Stimulated activated CD4-positive, alpha-beta T cell treated with anti-CD3 and anti-CD28 coated beads, Interleukin-1b, Interleukin-23, amount 100 ng/mL, for 1 hour (primary cell): ENCODE results near the gene SEC24B.
"Not testable (repeated sequence)": the region's sequence is repeated elsewhere in the genome, so short reads cannot be mapped to it uniquely, and the experiment has no call there.

Experiments
- DNase-seq, 2 donors: peaks; one replicate each; pipeline ENCODE4 v3.0.0-alpha.2; 2020; ENCODE audit warnings: low read depth in 2 of 2

The SEC24B gene

DNA sequence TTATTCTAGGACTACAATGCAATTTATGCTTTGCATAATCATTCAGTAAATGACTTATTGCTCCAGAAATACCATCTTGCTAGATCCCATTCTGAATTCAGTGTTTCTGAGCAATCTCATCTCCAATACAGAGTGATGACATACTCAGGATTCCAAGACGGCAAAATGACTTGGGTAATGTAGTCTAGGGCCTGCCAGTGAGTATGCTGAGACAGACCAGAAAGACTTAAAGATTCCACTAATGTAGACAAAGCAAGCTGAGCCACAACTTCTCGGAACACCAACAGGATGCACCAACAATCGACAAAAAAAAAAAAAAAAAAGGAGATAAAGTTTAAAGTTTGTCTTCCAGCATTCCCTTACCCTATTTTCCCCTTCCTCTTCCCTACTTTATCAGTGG lies 919 bp upstream of the SEC24B start:
- no peak for DNase-seq

DNA sequence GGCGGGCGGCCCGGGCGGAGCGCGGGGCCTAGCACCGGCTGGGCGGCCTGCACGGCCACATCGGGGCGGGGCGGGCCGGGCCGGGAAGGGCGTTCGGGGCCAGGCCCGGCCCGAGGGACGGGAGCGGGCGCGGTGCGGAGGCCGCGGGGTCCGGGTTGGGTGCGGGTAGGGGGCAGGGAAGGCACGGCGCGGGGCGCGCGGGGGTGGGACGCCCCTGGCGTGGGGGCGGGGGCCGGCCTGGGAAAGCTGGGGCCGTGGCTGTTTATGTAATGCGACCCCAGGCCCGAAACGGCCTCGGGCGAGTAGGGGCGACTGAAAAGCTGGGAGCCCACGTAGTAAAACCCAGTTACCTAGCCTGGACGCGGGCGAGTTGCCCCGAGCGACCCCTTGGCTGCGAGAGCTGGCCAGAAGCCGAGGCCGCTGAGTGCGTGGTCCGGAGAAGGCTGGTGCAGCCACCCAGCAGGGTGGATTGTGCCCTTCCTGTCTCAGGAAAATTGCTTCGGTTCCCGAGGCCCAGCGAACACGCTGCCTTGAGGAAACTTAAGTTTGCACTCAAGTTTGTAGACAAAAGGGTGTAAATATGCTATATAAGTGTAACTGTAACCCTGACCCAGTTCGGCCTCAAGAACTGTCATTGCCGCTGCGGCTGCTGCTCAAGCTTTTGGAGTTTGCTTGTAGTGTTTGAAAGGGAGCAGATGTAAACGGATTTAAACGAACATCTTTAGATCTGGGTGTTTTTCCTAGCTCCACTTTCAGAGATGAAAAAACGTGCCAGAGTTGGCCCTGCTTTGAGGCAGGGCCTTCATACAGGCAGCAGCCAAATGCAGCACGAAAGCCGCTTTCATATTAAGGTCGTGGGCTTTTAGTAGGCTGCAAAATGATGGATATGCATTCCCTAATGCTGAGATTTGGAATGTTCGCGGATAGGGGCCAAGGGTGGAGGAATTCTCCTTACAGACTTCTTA lies 674 bp downstream of the SEC24B start:
- no peak for DNase-seq

DNA sequence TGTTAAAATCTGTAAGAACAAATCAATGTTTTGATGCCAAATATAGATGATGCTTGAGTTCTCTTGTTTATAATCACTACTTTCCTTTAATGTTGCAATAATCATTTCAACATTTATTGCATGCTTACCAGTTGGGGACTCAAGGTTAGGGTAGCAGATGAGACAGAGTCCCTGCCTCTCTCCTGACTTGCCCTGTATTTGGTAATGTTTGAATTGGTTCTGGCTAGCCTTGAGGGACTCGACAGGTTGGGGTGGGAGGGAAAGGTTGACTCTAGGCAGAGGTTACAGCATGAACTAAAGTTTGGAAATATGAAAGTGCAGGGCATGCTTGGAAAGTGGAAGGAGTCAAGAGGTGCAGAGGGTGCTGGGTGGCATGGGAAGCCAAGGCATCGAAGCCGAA lies 2.0 kb downstream of the SEC24B start:
- no peak for DNase-seq

DNA sequence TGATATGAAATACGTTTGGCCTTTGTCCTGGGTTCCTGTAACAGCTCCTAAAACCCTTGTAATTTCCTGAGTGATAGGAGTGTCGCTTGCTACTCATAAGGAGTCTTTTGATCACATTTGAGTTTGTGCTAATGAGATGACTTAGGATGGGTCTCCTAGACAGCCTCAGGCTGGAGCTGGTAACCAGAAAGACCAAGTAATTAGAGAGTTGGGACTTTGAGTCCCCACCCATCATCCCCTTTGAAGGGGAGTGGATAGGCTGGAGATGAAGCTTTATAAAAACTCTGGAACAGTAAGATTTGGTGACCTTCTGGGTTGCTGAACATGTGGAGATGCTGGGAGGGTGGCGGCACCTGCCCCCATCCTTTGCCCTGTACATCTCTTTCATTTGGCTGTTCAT lies 2.9 kb downstream of the SEC24B start:
- no peak for DNase-seq

DNA sequence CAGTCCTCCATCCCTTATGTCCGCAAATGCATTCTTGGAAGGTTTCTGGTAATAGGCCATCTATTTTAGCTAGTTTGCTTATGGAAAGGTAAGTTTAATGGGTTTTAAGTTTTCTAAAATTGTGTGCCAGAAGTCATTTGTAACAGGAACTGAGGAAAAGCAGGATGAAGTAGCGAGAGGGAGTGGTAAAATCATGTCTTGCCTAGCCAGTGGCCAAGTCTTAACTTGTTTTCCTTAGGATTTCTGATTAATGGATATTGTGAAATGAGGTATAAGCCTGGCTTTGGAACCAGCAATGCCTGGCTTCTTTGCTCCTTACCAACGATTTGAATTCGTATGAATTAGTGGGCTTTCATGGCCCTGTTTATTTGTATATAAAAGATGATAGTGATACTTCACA lies 7.3 kb downstream of the SEC24B start:
- no peak for DNase-seq

DNA sequence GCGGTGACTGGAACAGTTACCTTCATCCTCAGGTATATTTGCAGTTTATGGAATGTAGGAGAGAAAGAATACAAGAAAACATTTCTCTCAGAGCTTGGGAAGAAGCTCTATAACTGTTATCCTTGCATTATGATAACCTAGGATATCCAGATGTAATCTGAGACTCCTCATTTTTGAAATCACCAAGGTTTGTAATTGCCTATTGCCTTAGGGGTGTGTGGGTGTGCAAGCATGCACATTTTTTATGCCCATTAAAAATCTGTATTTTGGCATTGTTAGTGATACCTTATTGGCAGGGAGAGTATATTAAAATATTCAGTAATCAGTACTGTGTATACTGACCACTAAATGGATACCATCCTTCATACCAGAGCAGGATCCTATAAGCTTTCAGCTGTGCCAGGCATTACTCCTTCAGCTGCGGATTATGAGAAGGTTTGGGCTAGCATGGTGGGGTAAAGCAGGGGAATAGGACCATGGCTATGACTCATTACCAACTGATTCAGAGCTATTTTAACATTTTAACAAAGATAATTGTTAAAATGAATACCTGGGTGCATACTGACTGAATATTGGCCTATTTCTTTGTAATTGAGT lies 8.3 kb downstream of the SEC24B start:
- DNase-seq: no peak

DNA sequence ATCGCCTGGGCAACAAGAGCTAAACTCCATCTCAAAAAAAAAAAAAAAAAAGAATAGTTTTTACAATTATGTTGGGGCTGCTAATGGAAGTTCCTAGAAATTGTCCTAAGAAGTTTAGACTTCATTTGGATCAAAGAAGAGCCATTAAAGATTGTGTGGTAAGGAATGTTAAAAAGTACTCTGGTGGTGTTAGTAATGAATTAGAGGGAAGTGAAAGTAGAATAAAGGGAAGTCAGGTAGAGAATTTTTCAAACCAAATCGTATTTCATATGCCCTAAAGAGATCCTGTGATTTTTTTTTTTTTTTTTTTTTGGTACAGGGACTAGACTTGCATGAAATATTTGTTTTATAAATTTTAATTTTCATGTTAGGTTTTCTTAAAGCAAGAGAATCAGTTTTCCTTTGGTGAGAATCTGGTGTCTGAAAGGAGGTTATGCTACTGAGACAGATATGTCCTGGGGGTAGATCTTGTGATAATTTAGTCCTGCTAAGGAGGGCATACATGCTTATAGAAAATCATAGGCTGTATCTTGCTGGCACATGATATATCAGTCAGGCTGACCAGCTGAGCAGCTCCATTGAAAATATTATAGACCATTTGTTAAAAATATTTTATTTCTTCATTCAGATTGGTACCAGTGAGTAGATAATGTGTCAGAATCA lies 10.7 kb downstream of the SEC24B start:
- DNase-seq: no peak

DNA sequence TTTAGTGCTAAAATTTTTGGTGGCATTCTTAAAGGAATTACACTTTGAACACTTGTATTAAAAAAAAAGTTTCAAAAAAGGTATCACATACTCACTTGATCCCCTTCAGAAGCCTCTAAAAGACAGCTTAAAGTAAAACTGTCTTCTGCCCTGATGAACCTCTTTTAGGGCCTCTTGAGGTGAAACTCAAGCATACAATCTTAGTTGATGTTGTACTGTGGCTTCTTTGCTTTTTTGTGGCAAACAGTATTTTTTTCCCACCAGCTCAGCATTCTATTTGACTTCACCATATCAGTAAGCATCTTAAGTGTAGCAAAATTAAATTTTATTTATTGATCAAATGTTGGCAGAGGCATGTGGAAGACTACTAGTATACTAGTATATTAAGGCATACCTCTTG lies 13.7 kb downstream of the SEC24B start:
- DNase-seq: no peak

DNA sequence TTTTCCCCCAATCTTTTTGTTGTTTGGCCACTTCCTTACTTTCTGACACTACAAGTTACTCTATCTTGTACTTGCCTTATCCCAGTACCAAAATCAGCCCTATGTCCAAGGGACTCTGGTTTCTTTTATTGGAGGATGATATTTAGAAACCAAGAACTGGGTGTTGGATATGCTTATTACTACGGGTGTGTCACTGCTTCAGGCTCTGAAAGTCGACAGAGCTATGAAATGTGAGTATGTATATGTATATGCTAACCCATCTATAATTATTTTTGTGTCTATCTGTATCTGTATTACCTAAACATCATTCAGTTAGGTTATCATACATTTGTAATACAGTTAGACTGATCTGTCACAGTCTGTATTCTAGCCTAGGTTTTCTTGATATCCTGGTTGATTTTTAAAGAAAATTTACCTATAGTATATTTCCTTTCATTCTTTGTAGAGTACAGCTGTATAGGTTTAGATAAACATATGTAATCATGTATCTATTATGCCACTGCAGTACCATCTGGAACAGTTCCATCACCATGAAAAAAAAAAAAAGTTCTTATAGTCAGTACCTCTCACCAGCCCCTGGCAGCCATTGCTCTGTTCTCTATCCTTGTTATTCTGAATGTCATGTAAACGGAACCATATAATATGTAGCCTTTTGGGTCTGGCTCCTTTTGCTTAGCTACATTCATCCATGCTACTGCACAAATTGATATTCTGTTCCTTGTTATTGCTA lies 18.1 kb downstream of the SEC24B start:
- DNase-seq: no peak

DNA sequence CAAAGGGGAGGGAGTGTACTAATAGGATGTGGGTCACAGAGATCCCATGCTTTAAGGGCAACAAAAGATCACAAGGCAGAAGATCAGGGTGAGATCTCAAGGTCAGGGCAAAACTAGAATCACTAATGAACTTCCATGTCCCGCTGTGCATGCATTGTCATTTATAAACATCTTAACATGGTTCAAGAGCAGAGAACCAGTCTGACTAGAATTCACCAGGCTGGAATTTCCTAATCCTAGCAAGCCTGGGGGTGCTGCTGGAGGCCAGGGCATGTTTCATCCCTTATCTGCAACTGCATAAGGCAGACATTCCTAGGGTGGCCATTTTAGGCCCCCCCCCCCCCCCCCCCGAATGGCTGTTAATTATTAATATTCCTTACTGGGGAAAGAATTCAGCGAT lies 19.5 kb downstream of the SEC24B start:
- DNase-seq: not testable (repeated sequence)

DNA sequence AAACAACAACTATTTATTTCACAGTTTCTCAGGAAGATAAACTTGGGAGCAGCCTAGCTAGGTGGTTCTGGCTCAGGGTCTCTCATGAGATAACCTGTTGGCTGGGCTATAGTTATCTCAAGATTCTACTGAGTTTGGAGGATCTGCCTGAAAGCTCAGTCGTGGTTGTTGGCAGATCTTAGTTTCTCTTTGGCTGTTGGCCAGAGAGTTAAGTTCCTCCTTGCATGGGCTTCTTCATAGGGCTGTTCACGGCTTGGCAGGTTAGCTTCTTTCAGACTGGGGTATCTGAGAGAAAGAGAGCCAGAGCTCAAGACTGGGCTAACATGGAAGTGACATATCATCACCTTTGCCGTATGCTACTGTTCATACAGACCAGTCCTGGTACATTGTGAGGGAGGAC lies 28.7 kb downstream of the SEC24B start:
- no peak for DNase-seq

DNA sequence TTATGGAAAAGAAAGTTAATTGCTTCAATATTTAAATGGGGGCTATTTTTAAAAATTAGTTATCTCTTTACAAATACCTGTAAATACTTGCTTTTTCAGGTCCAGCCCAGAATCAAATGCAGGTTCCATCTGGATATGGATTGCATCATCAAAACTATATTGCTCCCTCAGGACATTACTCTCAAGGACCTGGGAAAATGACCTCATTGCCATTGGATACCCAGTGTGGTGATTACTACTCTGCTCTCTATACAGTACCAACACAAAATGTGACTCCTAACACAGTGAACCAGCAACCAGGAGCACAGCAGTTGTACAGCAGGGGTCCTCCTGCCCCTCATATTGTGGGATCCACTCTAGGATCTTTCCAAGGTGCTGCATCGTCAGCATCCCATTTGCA lies 29.2 kb downstream of the SEC24B start:
- no peak for DNase-seq

DNA sequence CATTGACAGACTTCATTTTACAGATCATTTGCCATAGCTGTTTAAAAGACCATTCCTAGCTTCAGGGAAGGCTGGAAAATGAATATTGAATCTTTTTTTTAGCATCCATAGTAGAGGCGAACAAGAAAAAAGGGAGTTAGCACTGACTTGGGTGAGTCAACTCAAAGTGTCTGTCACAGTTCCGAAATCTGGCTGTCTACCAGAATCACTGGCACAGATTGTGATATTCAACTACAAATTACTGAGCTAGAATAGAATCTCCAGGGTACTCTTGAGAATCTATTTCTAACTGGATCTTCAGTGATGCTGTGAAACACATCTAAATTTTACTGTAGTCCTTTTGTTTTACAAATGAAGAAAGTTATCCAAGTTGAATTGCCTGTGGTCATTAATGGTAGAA lies 31.5 kb downstream of the SEC24B start:
- no peak for DNase-seq

DNA sequence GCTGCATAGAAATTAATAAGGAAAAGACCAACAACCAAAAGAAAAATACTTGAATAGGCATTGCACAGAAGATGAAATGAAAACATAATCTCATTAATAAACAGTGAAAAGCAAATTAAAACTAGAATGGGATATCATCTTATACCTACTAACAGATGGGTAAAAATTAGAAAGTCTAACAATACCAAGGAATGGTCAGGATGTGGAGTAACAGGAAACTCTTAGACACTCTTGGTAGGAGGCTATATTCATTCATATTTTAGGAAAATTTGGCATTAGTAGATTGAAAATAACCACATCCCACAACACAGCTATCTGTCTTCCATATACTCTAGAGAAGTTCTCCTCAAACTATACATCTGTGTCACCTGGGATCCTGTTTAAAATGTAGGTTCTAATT lies 36.3 kb downstream of the SEC24B start:
- DNase-seq: no peak

DNA sequence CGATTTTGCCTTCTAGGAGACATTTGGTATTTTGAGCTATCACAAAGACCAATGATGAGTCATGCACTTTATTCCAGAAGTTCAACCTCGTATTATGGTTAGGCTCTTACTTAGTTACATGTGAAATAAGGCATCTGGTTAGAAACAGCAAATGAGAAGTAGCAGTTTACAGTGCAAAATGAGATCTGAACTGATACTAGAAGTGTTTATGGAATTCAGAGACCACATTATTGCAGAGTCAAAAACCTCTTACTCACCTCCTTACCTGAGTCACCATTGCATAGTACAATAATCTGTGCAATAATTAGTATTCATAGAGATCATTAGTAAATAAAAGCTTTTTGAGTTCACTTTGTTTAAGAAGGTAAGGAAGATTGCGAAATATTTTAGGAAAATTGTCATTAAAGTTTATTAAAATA lies 38.7 kb downstream of the SEC24B start:
- DNase-seq: no peak

DNA sequence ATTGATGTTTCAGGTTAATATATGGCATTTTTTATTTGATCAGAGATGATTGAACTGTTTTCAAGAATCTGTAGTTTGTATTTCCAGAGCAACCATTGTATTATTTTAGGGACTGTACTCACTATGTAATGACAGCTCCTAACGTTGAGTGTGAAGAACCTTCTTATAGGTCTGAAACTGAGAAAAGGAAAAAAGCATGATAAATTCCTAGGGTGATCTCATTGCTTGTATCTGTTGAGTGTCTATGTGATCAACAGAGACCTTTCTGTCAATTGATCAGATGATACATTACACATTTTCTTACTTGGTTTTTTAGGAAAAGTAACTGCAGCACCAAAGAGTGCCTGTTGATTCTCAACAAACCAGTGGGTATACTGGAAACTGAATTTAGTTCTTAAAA lies 40.2 kb downstream of the SEC24B start:
- DNase-seq: no peak

DNA sequence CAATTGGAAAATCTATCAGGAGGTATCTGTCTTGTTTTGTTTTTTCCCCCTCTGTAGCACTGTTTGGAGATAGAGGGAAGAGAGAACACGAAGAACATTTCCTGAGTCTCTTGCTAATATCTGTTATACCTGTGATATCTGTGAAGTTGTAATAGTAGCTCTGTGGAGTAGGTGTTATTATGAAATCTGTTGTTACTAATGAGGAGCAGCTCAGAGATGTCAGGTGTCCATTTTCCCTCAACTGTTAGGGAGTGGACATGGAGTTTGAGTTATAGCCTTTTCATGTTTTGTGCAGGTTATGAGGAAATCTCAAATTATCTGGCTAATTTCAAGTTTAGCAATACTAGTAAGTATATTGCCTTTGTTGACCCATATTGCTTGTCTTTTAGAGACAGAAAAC lies 52.4 kb downstream of the SEC24B start:
- no peak for DNase-seq

DNA sequence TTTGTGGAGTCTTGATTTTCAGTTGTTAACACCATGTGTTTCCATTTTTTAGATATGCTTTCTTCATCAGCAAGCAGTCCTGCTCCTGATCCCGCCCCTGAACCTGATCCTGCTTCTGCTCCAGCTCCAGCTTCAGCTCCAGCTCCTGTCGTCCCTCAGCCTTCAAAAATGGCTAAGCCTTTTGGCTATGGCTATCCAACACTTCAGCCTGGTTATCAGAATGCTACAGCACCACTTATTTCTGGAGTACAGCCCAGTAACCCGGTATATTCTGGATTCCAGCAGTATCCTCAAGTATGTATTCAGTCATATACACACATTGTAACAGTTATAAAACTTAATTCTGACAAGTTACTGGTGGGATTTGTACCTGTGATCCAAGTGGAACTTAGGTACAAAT lies 60.9 kb downstream of the SEC24B start:
- DNase-seq: no peak

DNA sequence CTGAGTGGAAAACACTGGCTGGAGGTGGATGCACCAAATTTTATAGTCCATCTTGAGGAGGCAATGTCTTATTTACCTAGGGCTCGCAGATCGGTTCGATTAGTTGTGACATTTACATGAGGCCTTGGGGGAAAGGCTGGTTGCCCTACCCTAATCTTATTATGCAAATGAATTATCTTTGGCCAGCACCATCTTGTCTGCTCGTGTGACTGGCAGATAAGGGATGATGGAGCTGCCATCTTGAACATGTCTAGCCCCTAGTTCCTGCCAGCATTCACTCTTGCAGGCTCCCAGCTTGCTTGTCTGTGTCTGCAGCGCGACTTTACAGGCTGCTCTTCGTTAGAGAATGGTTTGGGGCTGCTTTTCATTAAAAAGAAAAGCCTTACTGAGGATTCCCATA lies 61.9 kb downstream of the SEC24B start:
- no peak for DNase-seq

DNA sequence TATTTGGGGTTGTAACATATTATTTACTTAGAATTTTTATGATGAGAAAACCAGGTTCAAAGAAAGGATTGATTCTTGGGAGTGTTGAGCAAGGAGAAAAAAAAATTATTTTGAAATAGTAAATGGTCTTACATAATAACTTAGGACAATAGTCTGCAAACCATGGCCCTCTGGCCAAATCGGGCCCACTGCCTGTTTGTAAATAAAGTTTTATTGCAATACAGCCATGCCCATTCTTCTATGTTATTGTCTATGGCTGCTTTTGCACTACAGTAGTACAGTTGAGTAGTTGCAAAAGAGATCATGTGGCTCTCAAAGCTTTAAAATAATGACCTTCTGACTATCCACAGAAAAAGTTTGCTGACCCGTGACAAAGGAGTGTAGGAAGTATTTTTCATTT lies 63.3 kb downstream of the SEC24B start:
- DNase-seq: no peak

DNA sequence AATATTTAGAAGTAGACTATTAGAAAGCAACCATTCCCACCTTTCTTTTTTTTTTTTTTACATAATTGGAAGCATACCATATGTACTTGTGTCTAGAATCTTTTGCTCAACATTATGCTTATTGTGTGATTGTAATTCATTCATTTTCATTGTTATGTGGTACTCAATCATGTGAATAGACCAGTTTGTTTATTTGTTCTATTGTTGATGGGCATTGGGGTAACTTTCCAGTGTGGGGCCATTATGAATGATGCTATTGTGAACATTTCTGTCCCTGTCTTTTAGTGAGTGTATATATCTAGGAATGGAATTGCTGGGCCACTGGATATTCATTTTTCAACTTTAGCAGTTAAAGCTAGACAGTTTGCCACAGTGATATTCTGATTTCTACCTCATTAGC lies 63.9 kb downstream of the SEC24B start:
- no peak for DNase-seq

DNA sequence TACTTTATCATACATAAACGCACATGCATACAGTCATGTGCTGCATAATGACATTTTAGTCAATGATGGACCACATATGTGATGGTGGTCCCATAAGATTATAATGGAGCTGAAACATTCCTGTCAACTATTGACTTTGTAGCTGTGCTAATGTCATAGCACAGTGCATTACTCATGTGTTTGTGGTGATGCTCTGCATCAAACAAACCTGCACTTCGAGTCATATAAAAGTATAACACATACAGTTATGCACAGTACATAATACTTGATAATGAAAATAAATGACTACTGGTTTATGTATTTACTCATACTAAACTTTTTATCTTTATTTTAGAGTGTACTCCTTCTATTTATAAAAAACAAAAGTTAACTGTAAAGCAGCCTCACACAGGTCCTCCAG lies 65.9 kb downstream of the SEC24B start:
- DNase-seq: no peak
